GM12874 (cell line): ENCODE measurements around the gene OTULIN.

ENCODE experiments used
- TF ChIP-seq, protein P1 (sequence below): IDR thresholded peaks from 2 replicates; pipeline ENCODE4 v1.5.1; 2011; ENCODE audit warnings: low read depth, mild to moderate bottlenecking, control low read depth, low read length, moderate library complexity; ENCODE audit not compliant: insufficient read depth

The OTULIN gene

DNA sequence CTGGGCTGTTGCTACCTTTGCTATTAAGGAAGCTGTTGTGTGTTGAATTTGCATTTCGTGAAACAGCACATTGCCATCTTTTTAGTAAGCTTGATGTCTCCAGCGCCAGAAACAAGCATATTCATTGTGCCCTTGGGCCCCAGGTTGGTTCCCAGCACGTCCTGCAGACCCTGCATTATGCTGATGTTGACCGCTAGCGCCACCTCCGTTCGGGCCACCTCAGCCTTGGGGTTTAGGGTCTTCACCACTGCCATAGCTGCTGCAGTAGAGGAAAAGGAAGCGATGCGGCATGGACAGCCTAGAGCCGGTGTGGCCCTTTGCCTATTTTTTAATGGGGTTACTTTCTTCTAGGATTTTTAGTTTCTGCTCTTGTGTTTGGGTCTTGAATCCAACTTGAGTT is 23.8 kb upstream of the OTULIN start:
- TF ChIP-seq, protein P1, sequence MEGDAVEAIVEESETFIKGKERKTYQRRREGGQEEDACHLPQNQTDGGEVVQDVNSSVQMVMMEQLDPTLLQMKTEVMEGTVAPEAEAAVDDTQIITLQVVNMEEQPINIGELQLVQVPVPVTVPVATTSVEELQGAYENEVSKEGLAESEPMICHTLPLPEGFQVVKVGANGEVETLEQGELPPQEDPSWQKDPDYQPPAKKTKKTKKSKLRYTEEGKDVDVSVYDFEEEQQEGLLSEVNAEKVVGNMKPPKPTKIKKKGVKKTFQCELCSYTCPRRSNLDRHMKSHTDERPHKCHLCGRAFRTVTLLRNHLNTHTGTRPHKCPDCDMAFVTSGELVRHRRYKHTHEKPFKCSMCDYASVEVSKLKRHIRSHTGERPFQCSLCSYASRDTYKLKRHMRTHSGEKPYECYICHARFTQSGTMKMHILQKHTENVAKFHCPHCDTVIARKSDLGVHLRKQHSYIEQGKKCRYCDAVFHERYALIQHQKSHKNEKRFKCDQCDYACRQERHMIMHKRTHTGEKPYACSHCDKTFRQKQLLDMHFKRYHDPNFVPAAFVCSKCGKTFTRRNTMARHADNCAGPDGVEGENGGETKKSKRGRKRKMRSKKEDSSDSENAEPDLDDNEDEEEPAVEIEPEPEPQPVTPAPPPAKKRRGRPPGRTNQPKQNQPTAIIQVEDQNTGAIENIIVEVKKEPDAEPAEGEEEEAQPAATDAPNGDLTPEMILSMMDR = no peak

DNA sequence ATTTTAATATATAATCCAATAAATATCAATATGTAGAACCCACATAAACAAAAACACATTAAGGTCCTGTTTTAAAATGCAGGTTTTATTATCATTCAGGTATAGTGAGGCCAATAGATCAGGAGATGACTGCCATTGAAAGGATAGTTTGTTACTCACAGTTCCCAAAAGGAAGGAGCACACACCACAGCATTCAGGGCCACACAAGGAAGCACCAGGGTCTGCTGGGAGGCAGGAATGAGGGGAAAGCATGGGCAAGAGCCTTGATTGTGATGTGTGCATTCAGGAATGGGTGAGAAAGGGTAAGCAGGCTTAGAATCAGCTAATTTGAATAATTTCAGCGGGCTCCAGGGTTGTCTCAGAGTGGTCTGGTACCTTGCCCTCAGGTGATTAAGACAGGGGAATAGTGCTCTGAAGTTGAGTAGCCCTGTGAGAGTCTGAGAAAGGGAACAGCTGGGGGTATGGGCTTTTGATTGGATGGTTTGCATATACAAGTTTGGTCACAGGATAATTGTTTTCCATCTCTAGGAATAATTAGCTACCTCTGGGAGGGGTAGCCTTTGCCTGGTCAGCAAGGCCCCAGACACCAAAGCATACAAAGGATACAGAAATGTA is 19.8 kb upstream of the OTULIN start:
- TF ChIP-seq, protein P1 = no peak

DNA sequence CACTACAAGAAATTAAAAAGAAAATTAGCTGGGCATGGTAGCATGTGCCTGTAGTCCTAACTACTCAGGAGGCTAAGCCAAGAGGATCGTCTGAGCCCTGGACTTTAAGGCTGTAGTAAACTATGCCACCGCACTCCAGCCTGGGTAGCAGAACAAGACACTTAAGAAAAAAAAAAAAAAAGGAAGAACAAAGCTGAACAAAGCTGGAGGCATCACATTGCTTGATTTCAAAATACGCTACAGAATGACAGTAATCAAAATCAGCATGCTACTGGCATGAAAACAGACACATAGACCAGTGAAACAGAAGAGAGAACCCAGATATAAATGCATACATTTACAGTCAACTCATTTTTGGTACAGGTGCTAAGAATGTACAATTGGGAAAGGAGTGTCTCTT is 14.5 kb upstream of the OTULIN start:
- TF ChIP-seq, protein P1 = no peak

DNA sequence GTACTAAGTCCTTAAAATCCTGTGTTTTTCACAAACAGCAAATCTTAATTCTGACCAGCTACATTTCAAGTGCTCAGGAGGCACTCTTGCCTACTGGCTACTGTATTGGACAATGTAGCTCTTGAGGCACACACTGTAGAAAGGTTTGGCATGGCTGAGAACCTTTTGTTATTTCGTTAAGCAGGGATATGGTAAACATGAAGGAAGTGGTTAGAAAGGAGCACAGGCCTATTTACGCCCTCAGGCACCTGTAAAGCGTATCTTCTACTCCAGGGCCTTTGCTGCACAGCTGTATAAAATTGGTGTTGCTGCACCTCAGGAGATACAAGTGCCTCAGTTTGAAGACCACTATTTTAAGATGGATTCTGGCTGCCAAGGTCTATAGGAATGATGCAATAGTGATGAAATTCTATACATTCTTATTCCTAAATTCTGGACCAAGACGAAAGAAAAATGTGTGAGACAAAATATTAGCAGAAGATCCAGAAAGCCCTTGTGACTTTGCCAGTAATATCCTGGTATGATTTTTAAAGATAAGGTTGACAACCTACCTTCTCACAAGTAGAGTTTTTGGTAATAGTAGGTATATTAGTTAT is 9.3 kb upstream of the OTULIN start:
- TF ChIP-seq, protein P1 = no peak

DNA sequence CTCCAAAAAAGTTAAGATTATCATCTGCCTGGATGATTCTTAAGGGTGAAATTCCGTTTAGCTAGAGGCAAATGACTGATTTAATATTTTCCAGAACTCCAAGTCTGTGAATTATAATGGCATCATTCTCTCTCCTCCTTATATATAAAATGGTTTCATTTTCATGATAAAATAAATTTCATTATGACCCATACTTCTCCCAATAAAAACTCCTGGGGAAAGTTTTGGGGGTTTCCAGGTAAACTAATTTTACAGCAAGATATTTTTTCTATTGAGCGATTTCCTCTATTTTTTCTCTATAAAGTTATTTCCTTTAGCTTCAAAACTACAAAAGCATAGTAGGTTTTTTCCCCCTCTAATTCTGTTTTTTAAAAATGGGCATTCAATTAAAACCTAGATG is 7.6 kb upstream of the OTULIN start:
- TF ChIP-seq, protein P1 = no peak

DNA sequence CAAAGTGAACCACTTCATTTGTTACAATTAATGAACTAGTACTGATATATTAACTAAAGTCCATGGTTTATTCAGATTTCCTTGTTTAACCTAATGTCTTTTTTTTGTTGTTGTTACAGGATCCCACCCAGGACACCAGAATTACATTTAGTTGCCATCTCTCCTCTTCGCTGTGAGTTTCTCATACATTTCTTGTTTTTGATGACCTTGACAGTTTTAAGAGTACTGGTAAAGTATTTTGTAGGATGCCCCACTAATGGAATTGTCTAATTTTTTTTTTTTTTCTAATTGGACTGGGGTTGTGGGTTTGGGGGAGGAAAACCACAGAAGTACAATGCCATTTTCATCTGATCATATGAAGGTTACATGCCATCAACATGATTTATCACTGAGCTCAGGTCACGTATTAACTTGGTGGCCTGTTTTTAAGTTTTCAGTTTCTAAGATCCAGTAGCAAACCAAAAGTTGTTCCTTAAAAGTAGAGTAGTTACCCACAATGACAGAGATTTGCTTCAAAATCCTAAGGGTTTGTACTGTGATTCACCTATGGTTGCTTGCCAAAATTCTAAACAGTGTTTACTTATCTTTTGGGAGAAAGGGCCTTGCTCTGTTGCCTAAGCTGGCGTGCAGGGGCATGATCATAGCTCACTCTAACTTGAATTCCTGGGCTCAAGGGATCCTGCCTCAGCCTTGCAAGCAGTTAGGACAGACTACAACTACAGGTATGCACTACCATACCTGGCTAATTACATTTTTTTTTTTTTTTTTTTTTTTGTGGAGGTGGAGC is 4.5 kb upstream of the OTULIN start:
- TF ChIP-seq, protein P1 = no peak

DNA sequence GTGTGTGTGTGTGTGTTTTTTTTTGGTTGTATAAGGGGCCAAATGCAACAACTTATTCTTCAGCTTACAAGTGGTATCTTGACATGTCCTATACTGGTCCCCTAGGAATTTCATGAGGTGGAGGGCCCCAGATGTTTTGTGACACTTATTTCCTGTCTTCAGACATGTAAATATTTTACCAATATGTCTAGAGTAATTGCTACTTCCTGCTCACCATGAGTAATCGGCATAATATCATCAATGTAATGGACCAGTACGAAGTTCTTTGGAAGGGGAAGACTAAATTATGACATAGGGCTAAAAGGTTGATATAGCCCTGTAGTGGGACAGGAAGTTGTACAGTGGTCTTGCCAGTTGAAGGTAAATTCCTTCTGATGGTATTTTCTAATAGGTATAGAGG is 3.7 kb upstream of the OTULIN start:
- TF ChIP-seq, protein P1 = no peak
